Stimulated activated CD4-positive, alpha-beta T cell treated with anti-CD3 and anti-CD28 coated beads, Interleukin-4, amount 100 ng/mL, for 48 hours (primary cell): Measurements from ENCODE around the gene DLG5.

ENCODE experiments used
- DNase-seq, 2 donors: peaks; one replicate each; pipeline ENCODE4 v3.0.0-alpha.2; 2020; ENCODE audit warnings: low read depth in 2 of 2

Gene DLG5

GRCh38 chr10:77843264-77843663, 83.3 kb downstream of the DLG5 start:
- no peak for DNase-seq

DNA sequence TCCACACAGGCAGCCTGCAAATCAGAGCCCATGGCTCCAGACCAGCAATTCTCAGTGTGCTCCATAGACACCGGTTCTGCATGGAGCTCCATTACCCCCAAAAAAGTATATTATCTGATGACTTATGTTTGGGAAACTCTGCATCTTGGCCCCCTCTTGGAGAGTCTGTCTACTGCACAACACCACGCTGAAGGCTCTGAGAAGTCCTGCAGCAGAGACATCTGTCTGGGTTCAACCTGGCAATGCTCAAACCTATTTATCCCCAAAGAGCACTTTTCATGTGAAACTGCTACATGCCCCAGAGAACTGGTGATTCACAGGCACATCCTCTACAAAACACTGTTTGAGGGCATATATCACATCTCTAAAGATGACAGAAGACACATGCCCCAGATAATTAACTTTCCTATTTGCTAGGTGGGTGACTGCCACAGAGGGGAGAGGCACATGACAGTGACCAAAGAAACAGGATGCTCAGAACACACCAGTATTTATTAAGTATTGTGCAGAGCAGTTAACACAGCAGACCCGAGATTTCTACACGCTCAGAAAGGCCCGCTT, 83.8 kb downstream of the DLG5 start:
- no peak for DNase-seq

DNA sequence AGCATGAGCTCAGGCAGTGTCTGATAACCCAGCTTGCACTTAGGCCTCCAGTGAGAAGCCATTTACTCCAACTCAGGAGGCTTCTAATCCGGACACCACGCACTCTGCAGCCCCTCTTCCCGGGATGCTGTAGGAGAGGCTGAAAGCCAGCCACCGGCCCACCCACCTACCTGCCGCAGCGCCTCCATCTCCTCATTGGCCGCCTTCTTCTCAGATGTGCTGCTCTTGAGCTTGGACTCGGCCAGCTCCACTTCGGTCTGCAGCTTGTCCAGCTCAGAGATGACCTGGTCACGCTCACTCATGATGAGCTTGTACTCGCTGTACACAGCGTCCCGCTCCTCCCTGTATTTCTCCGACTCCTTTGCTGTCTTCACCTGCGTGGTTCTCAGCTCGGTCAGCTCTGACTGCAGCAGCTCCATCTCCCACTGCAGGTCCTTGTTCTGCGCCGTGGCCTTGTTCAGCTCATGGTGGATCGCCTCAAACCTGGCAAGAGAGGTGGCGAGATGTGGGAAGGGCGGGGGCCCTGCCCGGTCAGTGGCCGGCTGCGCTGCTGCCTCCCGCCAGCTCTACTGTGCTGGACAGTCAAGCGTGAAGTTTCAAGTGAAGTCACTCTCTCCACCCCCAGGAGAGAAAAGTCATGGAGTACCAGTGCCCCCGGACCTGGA, 84.7 kb downstream of the DLG5 start:
- DNase-seq = no peak

DNA sequence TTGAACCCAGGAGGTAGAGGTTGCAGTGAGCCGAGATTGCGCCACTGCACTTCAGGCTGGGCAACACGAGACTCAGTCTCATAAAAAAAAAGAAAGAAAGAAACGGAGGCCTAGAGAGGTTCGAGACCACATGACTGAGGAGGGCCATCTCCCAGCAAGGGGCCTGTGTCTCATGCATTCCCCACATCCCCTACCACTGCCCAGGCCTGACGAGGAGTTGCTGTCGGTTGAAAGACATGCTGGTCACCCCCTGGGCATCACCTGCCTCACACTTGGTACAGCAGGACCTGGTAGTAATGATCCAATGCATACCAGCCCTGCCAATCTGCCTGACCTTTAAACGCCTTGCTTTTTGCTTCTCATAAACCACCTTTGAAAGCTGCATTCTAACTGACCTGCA, 85.9 kb downstream of the DLG5 start:
- no peak for DNase-seq

- no peak for DNase-seq
Observed at GRCh38 chr10:77837925-77838595, 88.5 kb downstream of the DLG5 start.

DNA sequence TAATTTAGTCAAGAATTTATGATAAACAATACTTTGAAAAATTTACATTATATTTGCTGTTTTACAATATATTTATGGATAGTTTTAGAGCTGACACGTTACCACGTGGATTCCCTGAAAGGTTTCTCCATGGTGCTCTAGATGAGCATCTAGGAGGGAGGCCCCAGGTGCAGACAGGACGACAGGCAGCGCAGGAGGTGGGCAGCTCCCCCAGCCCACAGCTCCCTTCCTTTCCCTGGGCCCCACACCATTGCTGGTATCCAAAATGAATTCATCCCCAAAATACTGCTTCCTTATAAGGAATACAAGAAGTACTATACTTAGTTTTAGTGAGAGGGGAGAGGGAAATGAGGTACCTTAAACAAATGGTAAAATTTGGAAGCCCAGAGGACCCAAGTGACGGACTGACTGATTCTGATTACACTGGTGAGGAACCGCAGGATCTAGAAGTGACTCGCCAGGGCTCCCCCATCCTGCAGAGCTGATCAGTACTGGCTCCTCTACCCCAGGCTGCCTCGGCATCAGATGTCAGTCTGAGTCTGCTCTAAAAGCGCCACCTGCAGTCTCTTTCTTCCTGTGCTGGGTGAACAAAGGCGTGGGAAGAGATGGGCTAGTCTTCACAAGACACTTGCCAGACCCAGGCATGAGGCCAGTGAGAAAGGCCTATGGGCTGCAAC, 89.2 kb downstream of the DLG5 start:
- peak; percentile 53 to 68 for DNase-seq

- peak; percentile 36 to 46 for DNase-seq
Observed at GRCh38 chr10:77836299-77836820, 90.2 kb downstream of the DLG5 start.

- DNase-seq = no peak
Observed at GRCh38 chr10:77835669-77836086, 90.9 kb downstream of the DLG5 start.

DNA sequence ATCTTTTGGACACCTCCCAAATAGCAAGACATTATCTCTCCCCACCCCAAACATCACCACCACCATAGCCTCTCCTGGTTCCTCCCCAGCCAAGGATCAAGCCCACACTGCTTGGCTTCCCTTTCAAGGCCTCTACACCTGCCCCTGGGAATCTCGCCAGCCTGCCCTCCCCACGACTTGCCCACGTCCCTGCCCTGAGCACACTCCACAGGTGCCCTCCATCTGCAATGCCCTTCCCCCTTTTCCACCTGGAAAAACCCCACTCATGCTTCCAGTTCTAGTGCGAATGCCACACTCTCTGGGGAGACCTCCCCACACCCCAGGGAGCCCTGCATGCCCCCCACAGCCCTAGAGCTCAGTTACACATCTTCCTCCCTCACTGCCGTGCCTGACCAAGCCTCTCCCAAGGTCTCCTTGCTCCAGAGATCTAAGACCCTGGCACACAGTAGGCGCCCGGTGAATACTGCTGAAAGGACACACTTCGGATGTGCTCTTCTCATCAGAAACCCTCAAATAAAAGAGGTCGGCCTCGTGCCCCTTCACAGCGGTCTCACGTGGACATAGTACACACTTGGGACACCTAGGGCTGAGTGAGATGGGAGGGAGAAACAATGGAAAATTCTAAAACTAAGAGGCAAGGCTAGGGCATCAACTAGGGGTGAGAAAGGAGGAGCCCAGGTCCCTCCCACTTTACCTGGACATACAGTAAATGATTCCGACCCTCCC, 91.4 kb downstream of the DLG5 start:
- DNase-seq = no peak

DNA sequence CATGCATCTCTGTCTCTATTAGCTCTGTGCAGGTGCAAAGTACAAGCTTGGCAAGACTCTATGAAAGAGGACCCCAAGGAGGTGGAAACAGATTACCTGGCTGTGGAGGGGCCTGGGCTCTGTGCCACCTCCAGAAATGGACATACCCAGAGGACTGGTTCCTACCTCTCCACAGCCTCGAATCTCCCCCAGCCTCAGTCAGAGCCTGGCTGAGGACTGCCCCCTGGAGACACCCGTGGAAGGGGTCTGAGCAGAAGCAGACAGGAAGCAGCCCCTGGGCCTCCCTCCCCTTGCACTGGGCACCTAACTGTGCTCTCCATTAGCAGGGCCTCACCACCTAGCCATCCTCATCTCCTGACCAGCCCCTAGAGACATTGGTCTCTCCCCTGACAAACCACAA, 92.0 kb downstream of the DLG5 start:
- no peak for DNase-seq

DNA sequence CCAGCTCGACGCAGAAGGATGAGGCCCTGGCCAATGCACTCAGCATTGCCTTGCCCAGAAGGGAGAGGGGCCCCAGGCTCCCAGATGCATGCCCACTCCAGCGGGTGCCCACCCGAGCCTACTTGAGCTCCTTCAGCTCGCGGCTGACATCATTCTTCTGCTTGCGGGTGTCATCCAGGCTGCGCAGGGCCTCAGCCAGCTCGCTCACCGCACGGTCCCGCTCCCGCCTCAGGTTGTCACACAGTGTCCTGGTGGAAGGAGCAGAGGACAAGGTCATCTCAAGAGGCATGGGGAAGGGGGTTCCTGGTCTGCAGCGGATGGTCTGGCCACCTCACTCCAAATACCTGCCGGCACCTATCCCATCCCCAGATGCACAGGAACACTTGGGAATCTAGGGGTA, 92.8 kb downstream of the DLG5 start:
- DNase-seq = no peak

- DNase-seq = no peak
Observed at GRCh38 chr10:77833225-77833624, 93.3 kb downstream of the DLG5 start.

- no peak for DNase-seq
Observed at GRCh38 chr10:77832238-77832637, 94.3 kb downstream of the DLG5 start.

DNA sequence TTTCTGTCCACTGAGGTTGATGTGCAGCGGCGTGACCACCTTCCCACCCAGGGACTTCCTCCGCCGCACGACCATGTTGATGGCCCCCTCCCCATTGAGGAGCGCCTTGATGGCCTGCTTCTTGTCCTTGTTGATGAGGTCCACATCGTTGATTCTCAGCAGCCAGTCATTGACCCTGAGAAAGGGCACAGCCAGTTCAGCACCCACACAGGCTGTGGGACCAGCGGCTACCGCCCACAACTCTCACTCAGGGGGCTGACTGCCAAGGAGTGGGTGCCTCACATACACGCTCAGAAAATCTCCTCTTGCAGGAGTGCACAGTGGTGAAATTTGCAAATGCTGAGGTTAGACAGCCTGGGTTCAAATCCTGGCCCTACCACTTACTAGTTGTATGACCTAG, 97.2 kb downstream of the DLG5 start:
- DNase-seq = no peak

GRCh38 chr10:77828377-77828776, 98.2 kb downstream of the DLG5 start:
- DNase-seq = no peak

- DNase-seq = no peak
Observed at GRCh38 chr10:77827366-77827765, 99.2 kb downstream of the DLG5 start.

GRCh38 chr10:77825965-77826364, 100.6 kb downstream of the DLG5 start:
- DNase-seq = no peak

- DNase-seq = no peak
Observed at GRCh38 chr10:77824908-77825307, 101.6 kb downstream of the DLG5 start.

DNA sequence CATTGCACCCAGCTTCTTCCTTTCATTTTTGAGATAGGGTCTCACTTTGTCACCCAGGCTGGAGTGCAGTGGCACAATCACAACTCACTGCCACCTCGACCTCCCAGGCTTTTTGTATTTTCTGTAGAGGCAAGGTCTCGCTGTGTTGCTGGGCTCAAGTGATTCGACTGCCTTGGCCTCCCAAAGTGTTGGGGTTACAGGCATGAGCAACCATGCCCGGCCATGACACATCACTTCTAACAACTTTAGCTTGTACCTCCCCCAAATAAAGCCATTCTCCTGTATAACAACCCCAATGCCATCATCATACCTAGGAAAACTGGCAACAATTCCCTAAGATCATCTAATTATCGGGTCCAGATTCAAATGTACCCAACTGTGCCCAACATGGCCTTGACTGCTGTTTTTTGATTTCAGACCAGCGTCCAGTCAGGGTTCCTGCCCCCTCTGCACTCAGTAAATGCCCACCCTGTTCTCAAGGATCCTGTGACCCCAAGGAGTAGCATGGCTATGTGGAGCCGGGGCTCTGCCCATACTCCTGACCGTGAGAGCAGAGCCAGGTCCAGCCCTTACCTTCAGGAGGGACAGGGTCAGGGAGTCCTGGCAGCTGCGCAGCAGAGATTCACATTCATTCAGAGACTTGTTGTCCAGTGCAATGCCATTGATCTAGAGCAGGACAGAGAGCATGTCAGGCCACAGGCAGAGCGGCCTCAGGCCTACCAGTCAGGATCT, 102.6 kb downstream of the DLG5 start:
- no peak for DNase-seq

DNA sequence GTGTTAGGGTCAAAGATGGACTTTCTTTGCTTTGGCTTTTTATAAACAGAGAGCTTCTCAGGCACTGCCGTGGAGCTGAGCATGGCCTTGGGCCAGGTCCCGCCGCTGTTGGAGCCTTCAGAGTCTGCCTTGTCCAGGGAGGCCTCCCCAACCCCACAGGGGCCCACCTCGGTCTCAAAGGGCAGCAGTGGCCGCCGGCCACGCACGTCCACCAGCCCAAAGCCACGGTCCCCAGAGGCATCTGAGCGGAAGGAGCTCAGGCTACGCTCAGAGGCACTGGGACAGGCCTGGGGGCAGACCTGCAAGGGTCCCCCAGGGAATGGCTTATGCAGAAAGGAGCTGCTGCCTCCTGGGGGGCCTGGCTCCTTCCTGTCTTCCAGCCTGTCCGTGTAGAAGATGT, 105.0 kb downstream of the DLG5 start:
- no peak for DNase-seq

DNA sequence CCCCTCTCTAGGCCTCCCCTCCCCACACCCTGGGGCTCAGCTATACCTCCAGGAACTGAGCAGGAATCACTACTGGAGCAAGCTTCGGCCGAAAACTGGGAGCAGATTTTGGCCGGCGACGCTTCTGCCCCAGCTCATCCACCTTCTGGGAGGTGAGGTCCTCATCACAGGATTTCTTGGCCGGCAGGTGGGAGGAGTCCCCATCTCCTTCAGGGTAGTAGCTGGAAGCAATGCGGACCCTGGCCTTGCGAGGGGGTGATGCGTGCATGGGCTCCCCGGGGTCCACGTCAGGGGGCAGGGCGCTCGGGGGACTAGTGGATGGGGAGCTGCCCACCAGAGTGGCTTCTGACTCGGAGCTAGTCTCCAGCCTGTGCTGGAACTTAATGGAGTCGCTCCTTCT, 105.5 kb downstream of the DLG5 start:
- no peak for DNase-seq
